HG02852 (cell line): ENCODE results near the gene FBXW7.
"Not testable (repeated sequence)": the region's sequence is repeated elsewhere in the genome, so short reads cannot be mapped to it uniquely, and the experiment has no call there.

ENCODE experiments used
- ATAC-seq: cut with Tn5 transposase; IDR thresholded peaks from one replicate; pipeline ENCODE4 v1.9.1; 2021; ENCODE audit warnings: mild to moderate bottlenecking, moderate library complexity; ENCODE audit not compliant: unreplicated experiment

FBXW7 gene

GRCh38 chr4:152535903-152536544, at the start of gene FBXW7:
Gene FBXW7 (minus strand): TSS chr4:152536092. CDS start chr4:152411803, 124,289 bp downstream.
- ATAC-seq, result peak; percentile 78

- peak; percentile 81 for ATAC-seq
Observed at GRCh38 chr4:152585023-152585441, 49.1 kb upstream of the FBXW7 start.

GRCh38 chr4:152581536-152582160, 45.8 kb upstream of the FBXW7 start:
- ATAC-seq, result no peak

GRCh38 chr4:152579916-152580315, 44.0 kb upstream of the FBXW7 start:
- no peak for ATAC-seq

GRCh38 chr4:152579107-152579764, 43.3 kb upstream of the FBXW7 start:
- ATAC-seq, result no peak

GRCh38 chr4:152578670-152579069, 42.8 kb upstream of the FBXW7 start:
- no peak for ATAC-seq

- ATAC-seq, result peak; percentile 88
Observed at GRCh38 chr4:152577708-152578396, 42.0 kb upstream of the FBXW7 start.

- no peak for ATAC-seq
Observed at GRCh38 chr4:152575533-152575932, 39.6 kb upstream of the FBXW7 start.

- no peak for ATAC-seq
Observed at GRCh38 chr4:152573861-152574260, 38.0 kb upstream of the FBXW7 start.

GRCh38 chr4:152572417-152573086, 36.7 kb upstream of the FBXW7 start:
- ATAC-seq, result peak; percentile 72

- ATAC-seq, result no peak
Observed at GRCh38 chr4:152571770-152572169, 35.9 kb upstream of the FBXW7 start.

- ATAC-seq, result no peak
Observed at GRCh38 chr4:152571296-152571695, 35.4 kb upstream of the FBXW7 start.

GRCh38 chr4:152565333-152565732, 29.4 kb upstream of the FBXW7 start:
- no peak for ATAC-seq

- ATAC-seq, result no peak
Observed at GRCh38 chr4:152564336-152564735, 28.4 kb upstream of the FBXW7 start.

- ATAC-seq, result no peak
Observed at GRCh38 chr4:152563209-152563608, 27.3 kb upstream of the FBXW7 start.

- no peak for ATAC-seq
Observed at GRCh38 chr4:152559641-152560040, 23.7 kb upstream of the FBXW7 start.

GRCh38 chr4:152558396-152558795, 22.5 kb upstream of the FBXW7 start:
- no peak for ATAC-seq

- no peak for ATAC-seq
Observed at GRCh38 chr4:152556834-152557233, 20.9 kb upstream of the FBXW7 start.

GRCh38 chr4:152556283-152556682, 20.4 kb upstream of the FBXW7 start:
- no peak for ATAC-seq

- ATAC-seq, result no peak
Observed at GRCh38 chr4:152554742-152555141, 18.9 kb upstream of the FBXW7 start.

GRCh38 chr4:152550687-152551086, 14.8 kb upstream of the FBXW7 start:
- ATAC-seq, result not testable (repeated sequence)
